AML-193 (cell line): ENCODE results near the gene CEP295NL.
"Not testable (repeated sequence)": the region's sequence is repeated elsewhere in the genome, so short reads cannot be mapped to it uniquely, and the experiment has no call there.

Source experiments
- DNase-seq, 2 experiments: peaks; one replicate each; lab custom pipeline; 2025; lab: John Stamatoyannopoulos, UW

Gene CEP295NL

DNA sequence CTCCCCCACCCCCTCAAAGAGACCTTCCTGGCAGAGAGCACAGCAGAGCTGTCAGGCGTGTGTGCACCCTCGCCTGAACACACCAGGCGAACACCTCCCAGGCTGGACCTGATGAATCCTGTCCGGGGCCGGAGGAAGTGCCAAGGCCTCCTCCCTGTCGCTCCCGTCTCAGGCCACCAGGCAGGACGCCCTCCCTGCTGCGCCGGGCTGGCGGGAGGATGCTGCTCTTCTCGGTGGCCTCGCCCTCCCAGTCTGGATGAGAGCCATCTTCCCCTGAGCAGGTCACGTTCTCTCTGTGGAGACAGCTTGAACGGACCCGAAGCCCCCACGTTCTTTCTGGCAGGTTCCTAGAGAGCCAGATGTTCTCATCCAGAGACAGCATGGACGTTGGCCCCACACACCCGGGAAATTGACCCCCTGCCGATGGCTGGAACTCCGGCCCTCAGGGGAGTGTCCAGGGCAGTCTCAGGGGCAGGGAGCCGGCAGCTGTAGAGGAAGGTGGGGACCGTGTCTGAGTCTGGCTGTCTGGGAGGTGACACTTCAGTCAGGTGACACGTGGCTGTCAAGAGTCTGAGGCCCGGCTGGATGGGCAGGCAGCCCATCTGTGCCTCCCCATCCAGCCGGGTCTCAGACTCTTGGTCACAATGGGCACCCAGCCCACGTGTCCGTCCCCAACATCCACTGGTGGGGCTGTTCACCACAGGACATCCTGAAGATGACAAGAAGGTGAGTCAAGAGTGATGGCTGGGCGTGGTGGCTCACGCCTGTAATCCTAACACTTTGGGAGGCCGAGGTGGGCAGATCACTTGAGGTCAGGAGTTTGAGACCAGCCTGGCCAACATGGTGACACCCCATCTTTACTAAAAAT lies 27.1 kb upstream of the CEP295NL start:
- no peak for DNase-seq

GRCh38 chr17:78925662-78926555 lies 22.9 kb upstream of the CEP295NL start:
- DNase-seq: peak; percentile 60 to 73

GRCh38 chr17:78925234-78925633 lies 22.2 kb upstream of the CEP295NL start, which contains the start of gene TIMP2:
TSS of gene TIMP2 (minus strand) at chr17:78925387. CDS start at chr17:78925088, 299 bp downstream.
- peak; percentile 81 to 83 for DNase-seq

GRCh38 chr17:78924481-78925151 lies 21.6 kb upstream of the CEP295NL start:
- no peak for DNase-seq

GRCh38 chr17:78923660-78924453 lies 20.9 kb upstream of the CEP295NL start:
- DNase-seq: peak; percentile 56 to 62

GRCh38 chr17:78922816-78923498 lies 20.0 kb upstream of the CEP295NL start:
- peak; percentile 59 to 68 for DNase-seq

DNA sequence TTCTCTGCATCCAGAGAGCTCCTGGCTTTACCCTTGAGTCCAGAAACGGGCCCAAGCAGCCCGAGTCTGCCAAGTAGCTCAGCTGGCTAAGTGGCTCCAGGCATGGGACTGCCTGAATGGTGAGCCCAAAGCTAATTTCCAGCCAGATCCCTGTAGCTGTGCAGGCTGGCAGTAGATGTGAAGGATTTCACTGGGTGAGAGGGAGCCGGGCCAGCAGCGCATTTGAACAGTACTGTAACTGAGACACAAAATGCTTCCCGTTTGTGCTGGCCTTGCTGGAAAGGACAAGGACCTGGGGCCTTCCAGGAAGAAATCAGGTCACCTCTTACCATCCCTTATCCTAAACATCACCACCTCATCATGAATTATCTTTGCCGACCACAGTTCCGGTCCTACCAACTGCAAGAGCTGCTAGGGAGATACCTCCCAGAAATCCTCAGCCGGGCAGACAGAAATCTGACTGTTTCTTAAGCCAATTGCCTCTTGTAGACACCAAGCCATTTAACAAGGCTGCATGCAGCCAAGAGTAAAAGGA lies 18.5 kb upstream of the CEP295NL start:
- no peak for DNase-seq

- no peak for DNase-seq
These were observed 17.5 kb upstream of the CEP295NL start for GRCh38 chr17:78920528-78920927.

- no peak for DNase-seq
These were observed 17.0 kb upstream of the CEP295NL start for GRCh38 chr17:78919861-78920450.

GRCh38 chr17:78918979-78919378 lies 16.0 kb upstream of the CEP295NL start:
- no peak for DNase-seq

DNA sequence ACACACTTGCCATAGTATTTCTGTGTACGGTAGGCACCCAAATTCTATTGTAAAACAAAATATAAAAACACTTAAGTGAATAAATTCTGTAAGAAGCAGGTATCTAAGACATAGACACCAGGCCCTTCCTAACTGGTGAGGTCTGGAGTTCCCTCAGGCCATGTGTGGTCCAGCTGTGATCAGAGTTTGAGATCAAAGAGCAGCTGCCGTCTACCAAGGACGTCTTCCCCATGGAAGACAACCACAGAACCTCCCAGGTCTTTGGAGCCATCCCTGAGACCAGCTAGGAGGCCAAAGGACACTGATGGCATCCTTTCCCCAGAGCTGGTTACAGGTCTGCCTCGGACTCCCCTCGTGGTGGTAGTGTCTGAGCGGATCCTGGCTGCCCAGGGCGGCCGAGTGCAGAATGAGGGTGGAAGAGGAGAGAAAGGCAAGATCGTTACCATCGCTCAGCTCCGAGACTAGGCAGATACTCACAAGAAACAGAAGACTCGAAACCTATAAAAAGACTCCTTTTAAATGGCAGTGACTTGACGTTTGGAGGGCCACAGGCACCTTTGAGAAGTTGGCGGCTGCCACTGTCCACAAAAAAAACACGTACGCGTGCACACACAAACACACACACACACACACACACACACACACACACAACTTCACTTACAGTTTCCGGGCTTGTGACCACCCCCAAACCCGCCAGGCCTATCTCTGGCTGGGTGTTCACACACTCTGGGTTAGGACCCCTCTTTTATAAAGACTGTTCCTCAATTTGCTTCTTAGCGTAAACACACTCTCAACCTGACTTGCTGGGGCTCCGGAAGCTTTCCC lies 14.7 kb upstream of the CEP295NL start:
- no peak for DNase-seq

GRCh38 chr17:78915872-78916632 lies 13.1 kb upstream of the CEP295NL start:
- DNase-seq: peak; percentile 97 to 98

- no peak for DNase-seq
These were observed 10.1 kb upstream of the CEP295NL start for GRCh38 chr17:78913115-78913514.

DNA sequence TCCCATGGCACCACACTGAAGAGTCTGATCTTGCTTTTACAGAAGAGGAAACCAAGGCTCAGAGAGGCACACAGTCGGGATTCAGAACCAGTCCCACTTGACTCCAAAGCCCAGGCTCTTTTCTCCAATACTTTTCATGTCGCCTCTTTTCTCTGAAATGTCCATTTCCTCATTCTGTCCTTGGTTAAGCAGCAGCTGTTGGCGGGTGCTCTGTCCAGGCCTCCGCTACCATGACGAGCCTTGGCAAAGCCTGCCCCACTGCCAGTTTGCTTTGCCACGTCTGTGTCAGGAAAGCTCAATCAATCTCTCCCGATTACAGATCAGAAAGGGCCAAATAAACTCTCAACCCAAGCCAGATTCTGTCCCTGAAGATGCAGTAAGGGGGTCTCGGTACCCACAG lies 9.1 kb upstream of the CEP295NL start:
- DNase-seq: no peak

- not testable (repeated sequence) for DNase-seq
These were observed 8.5 kb upstream of the CEP295NL start for GRCh38 chr17:78911543-78911942.

GRCh38 chr17:78910497-78911284 lies 7.7 kb upstream of the CEP295NL start:
- peak; percentile 59 to 77 for DNase-seq

DNA sequence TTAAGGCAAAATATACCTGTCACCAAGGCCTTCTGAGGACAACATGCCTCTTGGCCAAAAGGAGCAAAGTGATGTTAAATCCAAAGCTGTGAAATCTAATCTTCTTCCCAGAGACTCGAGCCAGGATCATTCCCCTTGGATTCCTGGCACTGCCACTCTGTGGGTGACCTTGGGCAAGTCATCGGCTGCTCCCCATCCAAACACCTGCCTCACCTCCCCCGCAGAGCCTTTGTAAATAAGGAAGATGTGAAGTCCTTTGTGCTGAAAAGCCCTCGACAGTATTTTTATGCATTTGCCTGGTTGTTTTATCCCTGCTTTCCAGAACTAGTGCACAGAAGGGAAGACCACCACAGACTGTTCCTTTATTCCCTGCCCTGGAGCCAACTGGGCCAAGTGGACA lies 5.4 kb upstream of the CEP295NL start:
- no peak for DNase-seq

DNA sequence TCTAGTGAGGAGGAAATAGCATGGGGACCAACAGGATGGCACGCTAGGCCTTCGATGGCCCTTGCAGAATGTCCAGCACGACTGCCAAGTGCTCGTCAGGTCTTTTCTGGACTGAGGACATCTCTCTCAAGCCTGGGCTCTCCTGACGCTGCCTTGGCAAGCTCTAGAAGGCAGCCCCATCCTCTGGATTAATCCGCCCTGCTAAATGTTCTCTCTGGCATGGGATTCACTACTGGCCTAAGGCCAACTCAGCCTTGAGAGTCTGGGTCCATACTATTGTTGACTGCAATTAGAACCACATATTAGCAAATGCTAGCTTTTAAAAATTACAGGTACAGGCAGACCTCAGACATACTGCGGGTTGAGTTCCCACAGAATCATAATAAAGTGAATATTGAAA lies 2.5 kb upstream of the CEP295NL start:
- DNase-seq: no peak
